ENCODE measurements around the gene CDC123. TPM values are rescaled to one million over a fixed set of nuclear protein-coding genes. Genes with fewer than 3 reads are reported as not detected.

Gene CDC123
- total RNA-seq, 1 experiment from 2014 or later = 74.2 TPM

GRCh38 chr10:12177642-12178041 lies 18.3 kb upstream of the CDC123 start:
- intact Hi-C loops (cut with micrococcal nuclease) = no loop called here
- DNase-seq (peak; percentile 61), ATAC-seq (peak; percentile 57)
- Histone ChIP-seq H3K27me3 (ENCODE audit: low read length) (no peaks in the 10 kb centered on the region), H3K9me2 (replicated peaks; ENCODE audit: low read length) (no peaks in the 10 kb centered on the region), H4K20me1 (ENCODE audit: low read length) (no peaks in the 10 kb centered on the region), H3K36me3 (ENCODE audit: low read depth, low read length) (no peaks in the 10 kb centered on the region), H2AFZ (ENCODE audit: low read length) (no peak overlapping the region), H3K27ac (ENCODE audit: low read length) (no peak overlapping the region), H3K4me3 (ENCODE audit: low read length) (no peak overlapping the region), H3K4me1 (ENCODE audit: insufficient read depth, low read length) (no peaks in the 10 kb centered on the region), H3K9ac (ENCODE audit: low read length) (no peak overlapping the region), H3K79me2 (ENCODE audit: low read length) (no peaks in the 10 kb centered on the region), H3K4me2 (ENCODE audit: low read length) (no peak overlapping the region), H3K9me3 (ENCODE audit: low read length) (no peaks in the 10 kb centered on the region), H3F3A (ENCODE audit: low read length, unreplicated experiment) (no peaks in the 10 kb centered on the region)
- POLR2A ChIA-PET (ENCODE audit: unreplicated experiment) = no interaction called here
- no TSS peak for BruUV-seq (replicated peaks)
- TF ChIP-seq CTCF (conservative IDR thresholded peaks at IDR 0.05; ENCODE audit: low read depth, low read length) (no peak), EZH2phosphoT487 (IDR thresholded peaks at IDR 0.05; ENCODE audit: borderline replicate concordance, low read length) (no peak), EZH2 (IDR thresholded peaks at IDR 0.05; ENCODE audit: low read length, unreplicated experiment) (no peak)
- CTCF ChIA-PET = no interaction called here

GRCh38 chr10:12179606-12180170 lies 16.3 kb upstream of the CDC123 start:
- H3K9ac ChIP-seq (ENCODE audit: low read length) = no peak overlapping the region

More at GRCh38 chr10:12179606-12180170, 16.3 kb upstream of the CDC123 start:
- ATAC-seq = no peak
- Histone ChIP-seq H3K79me2 (ENCODE audit: low read length) (no peaks in the 10 kb centered on the region), H3F3A (ENCODE audit: low read length, unreplicated experiment) (no peaks in the 10 kb centered on the region), H3K4me1 (ENCODE audit: insufficient read depth, low read length) (no peaks in the 10 kb centered on the region), H3K27ac (ENCODE audit: low read length) (no peak overlapping the region), H3K9me3 (ENCODE audit: low read length) (no peaks in the 10 kb centered on the region), H4K20me1 (ENCODE audit: low read length) (no peaks in the 10 kb centered on the region), H3K9me2 (replicated peaks; ENCODE audit: low read length) (no peaks in the 10 kb centered on the region), H3K4me2 (ENCODE audit: low read length) (no peak overlapping the region), H2AFZ (ENCODE audit: low read length) (no peak overlapping the region), H3K27me3 (ENCODE audit: low read length) (no peaks in the 10 kb centered on the region), H3K4me3 (ENCODE audit: low read length) (no peak overlapping the region), H3K36me3 (ENCODE audit: low read depth, low read length) (no peaks in the 10 kb centered on the region; the same call in 1 of the 2 replicates)
- TF ChIP-seq EZH2 (IDR thresholded peaks at IDR 0.05; ENCODE audit: low read length, unreplicated experiment) (no peak), CTCF (conservative IDR thresholded peaks at IDR 0.05; ENCODE audit: low read depth, low read length) (no peak), EZH2phosphoT487 (IDR thresholded peaks at IDR 0.05; ENCODE audit: borderline replicate concordance, low read length) (no peak)
- ChIA-PET CTCF (no interaction called here), POLR2A (ENCODE audit: unreplicated experiment) (no interaction called here)
- DNase-seq = no peak
- BruUV-seq (replicated peaks) = no TSS peak
- intact Hi-C loops (cut with micrococcal nuclease) = no loop called here
